ENCODE data around the gene RBSN. TPM values are rescaled to one million over a fixed set of nuclear protein-coding genes. Genes with fewer than 3 reads are reported as not detected.
A peak's percentile ranks its signal among the peaks of the same experiment; 100 is the strongest.

The RBSN gene
- total RNA-seq, 1 donor from 2014 or later: 16.0 TPM

GRCh38 chr3:15099364-15100098 lies 583 bp upstream of the RBSN start:
- TF ChIP-seq CTCF (conservative IDR thresholded peaks at IDR 0.05; ENCODE audit: low read depth, low read length): no peak
- peak overlapping the region; percentile 84 for H3K4me3 ChIP-seq (ENCODE audit: low read depth, low read length)
- DNase-seq (ENCODE audit: low read depth): no peak

GRCh38 chr3:15097891-15098290 lies 1.1 kb downstream of the RBSN start:
- DNase-seq (ENCODE audit: low read depth): no peak
- no peak for TF ChIP-seq CTCF (conservative IDR thresholded peaks at IDR 0.05; ENCODE audit: low read depth, low read length)
- peak overlapping the region; percentile 84 for H3K4me3 ChIP-seq (ENCODE audit: low read depth, low read length)

- H3K4me3 ChIP-seq (ENCODE audit: low read depth, low read length): no peak overlapping the region
- TF ChIP-seq CTCF (conservative IDR thresholded peaks at IDR 0.05; ENCODE audit: low read depth, low read length): no peak
- DNase-seq (ENCODE audit: low read depth): no peak
Measured at GRCh38 chr3:15096046-15096445, 2.9 kb downstream of the RBSN start.

GRCh38 chr3:15094187-15094875 lies 4.6 kb downstream of the RBSN start:
- H3K4me3 ChIP-seq (ENCODE audit: low read depth, low read length): no peak overlapping the region
- no peak for DNase-seq (ENCODE audit: low read depth)
- no peak for TF ChIP-seq CTCF (conservative IDR thresholded peaks at IDR 0.05; ENCODE audit: low read depth, low read length)

- DNase-seq (ENCODE audit: low read depth): no peak
- no peak overlapping the region for H3K4me3 ChIP-seq (ENCODE audit: low read depth, low read length)
- no peak for TF ChIP-seq CTCF (conservative IDR thresholded peaks at IDR 0.05; ENCODE audit: low read depth, low read length)
Measured at GRCh38 chr3:15092686-15093085, 6.3 kb downstream of the RBSN start.

GRCh38 chr3:15091575-15091974 lies 7.4 kb downstream of the RBSN start:
- TF ChIP-seq CTCF (conservative IDR thresholded peaks at IDR 0.05; ENCODE audit: low read depth, low read length): no peak
- DNase-seq (ENCODE audit: low read depth): no peak
- no peak overlapping the region for H3K4me3 ChIP-seq (ENCODE audit: low read depth, low read length)
